Testis (tissue), 3 donors: ENCODE measurements around the gene OR8G5. TPM values are rescaled to one million over a fixed set of nuclear protein-coding genes. Genes with fewer than 3 reads are reported as not detected.

ENCODE experiments used
- DNase-seq: peaks from one replicate; pipeline ENCODE4 v3.0.0-alpha.2; 2019
- H3K27ac ChIP-seq, 2 donors: fragments of 200-600 bp; sonication (generic); one replicate each; pipeline ENCODE4 v1.5.1; 2019
- H3K27me3 ChIP-seq: fragments of 200-600 bp; sonication (generic); one replicate; pipeline ENCODE4 v1.5.1; 2019
- H3K36me3 ChIP-seq: fragments of 200-600 bp; sonication (generic); one replicate; pipeline ENCODE4 v1.5.1; 2017; ENCODE audit warnings: low read depth; ENCODE audit errors: missing control alignments
- H3K4me1 ChIP-seq: fragments of 200-600 bp; sonication (generic); one replicate; pipeline ENCODE4 v1.5.1; 2019
- H3K4me3 ChIP-seq, 2 donors: fragments of 200-600 bp; sonication (generic); one replicate each; pipeline ENCODE4 v1.5.1; 2017 to 2019
- H3K9me3 ChIP-seq: fragments of 200-600 bp; sonication (generic); one replicate; pipeline ENCODE4 v1.5.1; 2017
- CTCF ChIP-seq, 3 experiments: fragments of 450-650 bp in 2 of 3; fragments of 200-600 bp in 1 of 3; sonication (generic) in 1 of 3; IDR thresholded peaks; one replicate each; pipeline ENCODE4 v1.5.1; 2016 to 2019; ENCODE audit warnings: antibody characterized with exemption in 3 of 3, mild to moderate bottlenecking in 2 of 3, moderate library complexity in 1 of 3
- POLR2A ChIP-seq: fragments of 450-650 bp; IDR thresholded peaks from one replicate; pipeline ENCODE4 v1.6.1; 2017; ENCODE audit warnings: antibody characterized with exemption, mild to moderate bottlenecking, moderate library complexity
- WGBS, 2 donors: methylation state at CpG; one replicate each; pipeline ENCODE4 v1.1.5; 2018; 5-methylcytosine and 5-hydroxymethylcytosine counted together
- intact Hi-C: fragments of 100-400 bp; cut with DNase I; formaldehyde crosslinking; loops from one replicate; pipeline ENCODE4 v1.15.1; 2023; ENCODE audit warnings: low total_unique reads
- polyA plus RNA-seq: library from polyadenylated mRNA; stranded (reverse); fragments of 350-450 nt; fragmentation: Illumina TruSeq; extraction: RNeasy Lipid Tissue Mini Kit (QIAGEN cat#74804); gene quantifications from one replicate; pipeline ENCODE4 v1.2.3, GENCODE V29; 2014; ENCODE audit warnings: low read depth, low replicate concordance; ENCODE audit not compliant: insufficient read depth
- total RNA-seq, 2 donors: library from RNA; depleted of rRNA; stranded (reverse); fragments of >200 nt; gene quantifications; one replicate each; pipeline ENCODE4 v1.2.3, GENCODE V29; 2016

The OR8G5 gene
- total and polyA plus RNA-seq, 3 donors from 2014 or later, result 2.5 to 5.7 (median 4.5) TPM

GRCh38 chr11:124302347-124303125 lies 46.4 kb downstream of the OR8G5 start:
- Histone ChIP-seq H3K9me3 (no peaks in the 10 kb centered on the region), H3K27ac (no peak overlapping the region), H3K4me1 (no peaks in the 10 kb centered on the region), H3K4me3 (no peak overlapping the region), H3K27me3 (no peaks in the 10 kb centered on the region), H3K36me3 (no peaks in the 10 kb centered on the region)
- intact Hi-C loops, result no loop called here
- WGBS, 2 donors, result 60 to 69% methylated on average over 3 of the region's 3 CpGs
- TF ChIP-seq POLR2A (no peak), CTCF (IDR thresholded peaks at IDR 0.05) (no peak)
- DNase-seq, result no peak

DNA sequence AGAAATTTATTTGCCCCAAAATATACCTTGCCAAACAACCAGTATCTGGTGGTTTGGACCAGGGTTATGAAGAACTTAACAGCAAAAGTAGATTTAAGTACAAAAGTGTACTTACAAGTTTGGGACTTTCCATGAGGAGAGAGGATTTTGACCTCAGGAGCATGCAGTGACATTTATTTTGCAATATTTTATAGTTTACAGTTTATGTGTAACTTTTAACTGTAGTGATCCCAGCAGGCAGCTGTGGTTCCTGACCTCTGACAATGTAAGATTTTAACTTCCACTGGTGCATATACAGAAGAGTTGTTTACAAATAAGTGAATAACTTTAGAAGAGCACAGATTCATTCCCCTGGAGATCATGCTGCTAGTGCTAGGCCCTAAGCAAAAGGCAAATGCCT lies 50.9 kb downstream of the OR8G5 start:
- no peak overlapping the region for H3K4me3 ChIP-seq
- no peaks in the 10 kb centered on the region for H3K9me3 ChIP-seq
- TF ChIP-seq CTCF (IDR thresholded peaks at IDR 0.05) (no peak), POLR2A (no peak)
- H3K4me1 ChIP-seq, result no peaks in the 10 kb centered on the region
- intact Hi-C loops, result no loop called here
- no peak for DNase-seq
- H3K27ac ChIP-seq, result no peak overlapping the region
- H3K36me3 ChIP-seq, result no peaks in the 10 kb centered on the region
- no peaks in the 10 kb centered on the region for H3K27me3 ChIP-seq

DNA sequence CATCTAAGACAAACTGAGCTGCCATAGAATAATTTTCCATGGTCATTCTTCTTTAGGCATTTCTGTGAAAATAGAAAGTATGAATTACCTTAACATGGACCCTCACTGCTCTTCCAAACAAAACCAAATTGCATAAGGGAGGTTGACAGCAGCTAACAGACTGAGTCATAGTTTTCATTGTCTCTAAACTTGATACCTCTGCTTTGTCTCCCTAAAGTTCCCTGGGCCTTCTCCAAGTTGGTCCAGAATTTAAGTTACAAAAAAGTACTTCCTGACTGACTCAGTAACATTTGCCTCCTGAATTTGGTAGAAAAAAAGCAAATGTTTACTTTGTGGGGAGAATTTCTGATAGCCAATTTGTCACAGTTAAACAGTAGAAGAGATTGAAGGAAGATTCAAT lies 54.5 kb downstream of the OR8G5 start:
- intact Hi-C loops, result no loop called here
- Histone ChIP-seq H3K36me3 (no peaks in the 10 kb centered on the region), H3K9me3 (no peaks in the 10 kb centered on the region), H3K27ac (no peak overlapping the region), H3K27me3 (no peaks in the 10 kb centered on the region), H3K4me3 (no peak overlapping the region), H3K4me1 (no peaks in the 10 kb centered on the region)
- no peak for TF ChIP-seq CTCF (IDR thresholded peaks at IDR 0.05)
- no peak for TF ChIP-seq POLR2A
- no peak for DNase-seq

DNA sequence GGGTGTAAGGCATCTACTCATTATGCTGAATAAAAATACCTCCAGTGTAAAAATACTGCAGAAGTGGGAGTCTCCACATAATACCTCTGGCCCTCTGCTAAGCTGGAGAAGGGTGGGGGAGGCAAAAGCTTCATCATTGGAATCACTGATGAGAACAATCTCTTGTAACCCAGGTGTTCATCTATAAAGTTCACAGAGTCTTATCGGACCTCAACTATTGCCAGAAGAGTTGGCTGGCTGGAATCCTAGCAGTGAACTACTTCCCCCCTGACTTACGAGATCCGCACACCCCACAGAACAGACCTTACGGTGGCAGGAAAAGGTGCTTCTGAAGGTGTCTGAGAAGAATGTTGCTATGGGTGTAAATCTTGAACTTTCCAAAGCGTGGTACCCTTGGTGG lies 55.1 kb downstream of the OR8G5 start:
- TF ChIP-seq POLR2A (no peak), CTCF (IDR thresholded peaks at IDR 0.05) (no peak)
- WGBS, 2 donors, result 84 to 86% methylated on average over 5 of the region's 5 CpGs
- Histone ChIP-seq H3K27ac (no peak overlapping the region), H3K9me3 (no peaks in the 10 kb centered on the region), H3K27me3 (no peaks in the 10 kb centered on the region), H3K4me1 (no peaks in the 10 kb centered on the region), H3K4me3 (no peak overlapping the region), H3K36me3 (no peaks in the 10 kb centered on the region)
- intact Hi-C loops, result no loop called here
- no peak for DNase-seq

DNA sequence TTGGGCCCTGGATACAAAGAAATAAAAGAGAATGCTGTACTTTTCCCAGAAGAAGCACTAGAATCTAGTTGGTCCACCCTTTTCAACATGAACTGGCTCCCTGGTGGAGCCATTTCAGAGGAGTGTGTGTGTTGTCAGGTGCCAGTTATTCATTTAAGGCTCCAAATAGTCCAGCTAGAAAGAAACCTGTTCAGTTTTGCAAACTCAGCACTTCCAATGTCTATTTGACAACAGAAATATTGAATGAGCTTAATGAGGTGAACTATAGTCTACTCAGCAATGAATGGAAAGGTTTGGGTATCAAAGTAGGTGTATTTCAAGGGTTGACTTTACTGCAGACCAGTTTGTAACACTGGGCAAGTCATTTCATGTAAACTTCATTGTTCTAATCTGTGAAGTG lies 55.5 kb downstream of the OR8G5 start:
- H3K27me3 ChIP-seq, result no peaks in the 10 kb centered on the region
- TF ChIP-seq POLR2A (no peak), CTCF (IDR thresholded peaks at IDR 0.05) (no peak)
- H3K9me3 ChIP-seq, result no peaks in the 10 kb centered on the region
- intact Hi-C loops, result no loop called here
- DNase-seq, result no peak
- H3K4me3 ChIP-seq, result no peak overlapping the region
- H3K4me1 ChIP-seq, result no peaks in the 10 kb centered on the region
- no peaks in the 10 kb centered on the region for H3K36me3 ChIP-seq
- H3K27ac ChIP-seq, result no peak overlapping the region
